GM03348 (cell line): ENCODE results near the gene ZC3H7B.

Experiments used
- DNase-seq: peaks from one replicate; pipeline ENCODE4 v3.0.0; 2012; ENCODE audit warnings: low spot score

ZC3H7B gene

DNA sequence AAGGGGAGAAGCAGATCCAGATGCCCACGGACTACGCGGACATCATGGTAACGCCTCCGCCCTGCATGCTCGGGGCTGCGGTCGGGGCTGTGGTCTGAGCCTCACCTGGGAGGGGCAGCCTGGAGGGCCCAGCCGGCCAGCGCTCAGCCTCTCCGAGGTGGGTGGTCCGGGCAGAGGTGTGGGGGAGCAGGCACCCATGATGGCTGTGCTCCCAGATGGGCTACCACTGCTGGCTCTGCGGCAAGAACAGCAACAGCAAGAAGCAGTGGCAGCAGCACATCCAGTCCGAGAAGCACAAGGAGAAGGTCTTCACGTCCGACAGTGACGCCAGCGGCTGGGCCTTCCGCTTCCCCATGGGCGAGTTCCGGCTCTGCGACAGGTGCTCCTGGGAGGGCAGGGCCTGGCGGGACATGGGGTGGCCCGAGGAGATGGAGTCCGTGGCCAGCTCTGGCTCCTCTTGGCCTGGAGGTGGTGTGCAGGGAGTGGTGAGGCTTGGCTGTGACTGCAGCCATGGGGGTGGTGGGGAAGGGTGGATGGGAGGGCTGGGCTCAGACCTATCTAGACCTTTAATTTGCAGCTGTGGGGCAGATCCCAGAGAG lies 55.2 kb downstream of the ZC3H7B start:
- no peak for DNase-seq

- DNase-seq, result no peak
Observed at GRCh38 chr22:41357191-41357590, 55.9 kb downstream of the ZC3H7B start.

GRCh38 chr22:41358927-41359326 lies 57.6 kb downstream of the ZC3H7B start:
- DNase-seq, result no peak

GRCh38 chr22:41359376-41359775 lies 58.1 kb downstream of the ZC3H7B start:
- DNase-seq, result no peak

DNA sequence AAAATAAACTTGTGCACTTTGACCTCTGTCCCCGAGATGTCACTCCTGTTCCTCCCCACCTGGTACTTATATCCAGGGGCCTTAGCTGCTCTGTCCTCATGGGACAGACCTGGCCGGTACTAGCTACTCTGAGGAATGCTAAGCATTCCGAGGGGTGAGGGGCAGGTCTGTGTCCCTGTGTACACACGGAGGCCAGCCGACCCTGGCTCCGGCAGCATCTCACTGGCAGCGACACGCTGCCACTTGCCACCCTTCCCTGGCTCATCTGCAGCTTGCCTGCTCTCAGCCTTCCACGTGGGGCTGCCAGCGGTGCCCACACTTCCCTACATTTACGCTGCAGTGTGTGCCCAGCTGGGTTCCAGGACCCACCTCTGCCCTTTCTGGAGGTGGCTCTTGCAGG lies 58.8 kb downstream of the ZC3H7B start:
- no peak for DNase-seq

DNA sequence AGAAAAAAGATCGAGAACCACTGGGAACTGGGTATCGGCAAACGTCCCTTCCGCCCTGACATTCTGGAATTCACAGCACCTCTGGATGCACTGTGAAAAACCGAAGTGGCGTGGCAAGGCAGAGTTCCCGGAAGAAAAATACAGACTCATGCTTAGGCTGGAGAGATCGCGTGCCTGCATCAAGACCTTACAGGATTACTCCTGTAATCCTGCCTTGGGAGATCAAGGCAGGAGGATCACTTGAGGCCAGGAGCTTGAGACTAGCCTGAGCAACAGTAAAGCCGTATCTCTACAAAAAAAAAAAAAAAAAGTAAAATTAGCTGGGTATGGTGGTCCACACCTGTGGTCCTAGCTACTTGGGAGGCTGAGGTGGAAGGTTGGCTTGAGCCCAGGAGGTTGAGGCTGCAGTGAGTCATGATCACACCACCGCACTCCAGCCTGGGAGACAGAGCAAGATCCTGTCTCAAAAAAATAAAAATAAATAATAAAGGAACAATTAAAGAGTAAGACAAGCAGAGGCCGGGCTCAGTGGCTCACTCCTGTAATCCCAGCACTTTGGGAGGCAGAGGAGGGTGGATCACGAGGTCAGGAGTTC lies 60.5 kb downstream of the ZC3H7B start:
- no peak for DNase-seq

- no peak for DNase-seq
Observed at GRCh38 chr22:41362615-41363014, 61.3 kb downstream of the ZC3H7B start.

DNA sequence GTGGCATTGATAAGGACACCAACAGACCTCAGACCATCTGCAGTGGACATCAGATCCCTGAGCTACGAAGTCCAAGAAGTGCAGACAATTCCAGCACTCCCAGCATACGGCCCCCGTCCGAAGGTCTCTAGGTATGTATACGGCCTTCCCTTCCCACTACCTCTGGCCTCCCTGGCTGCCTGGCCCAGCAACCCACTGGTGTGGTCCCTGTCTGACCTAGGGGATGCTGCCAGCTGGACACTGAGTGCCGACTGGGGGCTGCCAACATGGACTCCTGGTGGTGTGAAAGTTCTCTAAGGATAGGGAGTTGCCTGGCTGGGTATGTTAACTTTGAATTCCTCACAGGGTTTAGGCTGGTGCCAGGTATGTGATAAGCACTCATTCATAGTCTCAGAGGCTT lies 62.9 kb downstream of the ZC3H7B start:
- DNase-seq, result no peak

GRCh38 chr22:41364955-41365354 lies 63.6 kb downstream of the ZC3H7B start:
- DNase-seq, result no peak

GRCh38 chr22:41365425-41365824 lies 64.1 kb downstream of the ZC3H7B start:
- no peak for DNase-seq

GRCh38 chr22:41366323-41367029 lies 65.2 kb downstream of the ZC3H7B start:
- no peak for DNase-seq

- peak; percentile 98 for DNase-seq
Observed at GRCh38 chr22:41367039-41367679, 65.8 kb downstream of the ZC3H7B start.

GRCh38 chr22:41367680-41368542 lies 66.6 kb downstream of the ZC3H7B start:
- peak; percentile 75 for DNase-seq

DNA sequence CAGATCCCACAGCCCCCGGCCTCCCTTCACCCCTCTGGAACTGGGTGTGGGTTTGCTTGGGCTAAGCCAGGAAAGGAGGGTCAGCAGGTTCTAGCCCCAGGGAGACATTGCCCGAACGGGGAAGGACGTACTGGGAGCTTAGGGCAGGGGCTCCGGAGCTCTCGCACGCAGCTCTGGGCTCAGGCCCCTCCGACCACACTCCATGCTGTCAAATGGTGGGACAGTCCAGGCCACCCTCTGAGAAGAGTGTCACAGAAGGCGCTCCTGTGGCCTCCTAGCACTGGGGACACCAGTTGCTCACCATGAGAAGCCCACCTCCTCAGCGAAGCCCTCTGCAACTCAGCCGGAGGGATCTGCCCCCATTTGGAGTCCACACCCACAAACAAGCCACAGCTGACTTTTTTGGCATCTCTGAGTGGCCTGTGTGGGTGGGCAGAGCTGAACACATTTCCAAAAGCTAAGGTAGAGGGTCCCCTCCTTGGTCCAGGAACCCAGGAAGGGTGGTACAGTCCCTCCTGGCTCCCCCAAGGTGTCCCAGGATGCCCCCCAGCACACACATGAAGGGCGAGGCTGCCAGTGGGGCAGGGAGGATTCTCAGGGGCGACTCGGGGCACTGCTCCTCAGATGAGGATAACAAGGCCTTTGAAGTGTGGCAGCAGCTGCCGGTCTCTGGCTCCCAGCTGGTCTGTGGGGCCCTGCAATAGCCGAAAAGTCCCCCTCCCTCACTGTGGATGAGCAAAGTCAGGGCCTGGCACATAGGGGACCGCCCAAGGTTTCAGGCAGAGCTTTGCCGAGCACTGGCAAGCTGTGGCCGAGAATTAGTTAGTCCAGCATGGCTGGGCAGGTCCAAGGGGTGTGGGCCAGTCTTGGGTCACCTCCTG lies 67.5 kb downstream of the ZC3H7B start:
- no peak for DNase-seq

DNA sequence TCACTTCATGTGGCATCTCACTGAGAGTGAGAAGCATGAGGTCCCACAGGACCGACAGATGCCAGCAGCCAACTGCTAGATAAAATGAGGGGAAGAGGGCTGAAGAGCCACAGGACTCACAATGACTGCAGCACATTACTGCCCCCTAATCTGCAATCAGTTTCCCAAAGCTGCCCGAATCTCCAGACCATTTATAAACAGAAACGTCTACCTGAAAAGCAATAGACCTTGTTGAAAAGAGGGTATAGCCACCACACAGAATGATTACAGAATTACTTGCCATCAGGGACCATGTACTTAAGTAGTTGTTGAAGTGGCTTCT lies 68.1 kb downstream of the ZC3H7B start:
- DNase-seq, result no peak

- DNase-seq, result no peak
Observed at GRCh38 chr22:41369837-41370236, 68.5 kb downstream of the ZC3H7B start.

GRCh38 chr22:41377846-41378245 lies 76.5 kb downstream of the ZC3H7B start:
- no peak for DNase-seq

DNA sequence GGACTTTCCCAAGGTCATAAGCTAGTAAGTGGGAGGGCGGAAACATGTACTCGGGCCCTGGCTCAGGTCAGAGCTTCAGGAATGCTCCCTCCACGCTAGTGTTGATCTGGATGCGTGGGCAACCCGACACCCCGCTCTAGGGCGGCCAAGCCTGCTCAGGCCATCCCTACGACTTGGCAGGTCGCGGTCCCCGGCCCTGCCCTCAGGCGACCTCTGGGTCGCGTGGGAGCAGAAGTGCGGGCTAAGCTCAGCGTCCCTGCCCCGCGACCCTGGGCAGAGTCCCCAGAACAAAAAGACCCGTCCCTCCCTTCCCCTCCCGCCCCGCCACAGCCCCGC lies 79.6 kb downstream of the ZC3H7B start:
- peak; percentile 89 for DNase-seq

DNA sequence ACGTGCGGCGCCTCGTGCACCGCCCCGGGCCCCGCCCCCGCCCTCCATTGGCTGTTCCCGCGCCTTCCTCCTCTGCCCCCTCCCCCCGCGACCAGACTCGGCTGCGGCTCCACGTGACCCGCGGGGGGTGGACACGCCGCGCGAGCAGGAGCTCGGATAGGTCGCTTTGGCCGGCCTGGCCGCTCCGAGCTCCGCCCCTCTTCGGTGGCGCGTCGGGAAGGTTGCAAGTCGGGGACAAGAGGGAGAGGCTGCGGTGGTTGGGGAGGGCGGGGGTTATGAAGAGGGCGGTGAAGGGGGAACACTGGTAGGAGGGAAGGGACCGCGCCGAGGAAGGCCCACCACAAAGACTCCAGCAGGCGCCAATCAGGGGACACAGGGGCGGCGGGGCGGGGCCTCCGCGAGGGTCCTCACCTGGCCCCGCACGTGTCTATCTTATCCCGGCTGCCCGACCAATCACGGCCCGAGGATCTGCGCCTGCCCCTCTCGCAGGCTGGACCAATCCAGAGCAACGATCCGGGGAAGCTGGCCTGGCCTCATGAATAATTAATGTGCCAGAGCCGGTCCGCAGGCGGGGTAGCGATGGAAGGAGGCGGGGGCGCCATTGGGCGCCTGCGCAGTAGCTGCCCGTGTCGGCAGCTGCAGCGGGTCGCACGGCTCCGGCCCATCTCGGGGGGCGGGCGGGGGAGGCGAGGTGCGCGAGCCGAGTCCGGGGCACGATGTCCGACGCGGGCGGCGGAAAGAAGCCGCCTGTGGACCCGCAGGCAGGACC lies 80.2 kb downstream of the ZC3H7B start, which contains the start of gene TEF:
Gene TEF (plus strand): TSS at position 614 of the 769 bp plus-strand sequence. CDS start 103 bp downstream, at position 717.
- DNase-seq, result peak; percentile 99

GRCh38 chr22:41382098-41382578 lies 80.8 kb downstream of the ZC3H7B start:
- peak; percentile 93 for DNase-seq
